Thoracic aorta endothelial cell (primary cell): ENCODE results near the gene TMUB2. TPM values are rescaled to one million over a fixed set of nuclear protein-coding genes. Genes with fewer than 3 reads are reported as not detected.

ENCODE experiments used
- small RNA-seq: library from RNA; depleted of rRNA; stranded (forward); fragments of <200 nt; gene quantifications from one replicate; pipeline ENCODE3, GENCODE V24; 2012
- total RNA-seq: library from RNA; depleted of rRNA; stranded (reverse); fragments of >200 nt; gene quantifications from 2 replicates; pipeline ENCODE4 v1.2.3, GENCODE V29; 2012

The TMUB2 gene
- 17.7 and 20.2 TPM in 2 replicates for total RNA-seq

GRCh38 chr17:44186307-44187130 is at the start of gene TMUB2:
Gene TMUB2 (plus strand): TSS chr17:44186972. CDS start chr17:44187709, 737 bp downstream.

GRCh38 chr17:44170499-44171201 is 16.1 kb upstream of the TMUB2 start, which contains the start of gene ASB16:
Gene ASB16 (plus strand): TSS chr17:44170704. CDS start chr17:44170790, 86 bp downstream.

GRCh38 chr17:44199553-44200477 is 13.0 kb downstream of the TMUB2 start, which contains the start of gene ATXN7L3:
Gene ATXN7L3 (minus strand): TSS chr17:44199884. CDS start chr17:44198070, 1,814 bp downstream.

GRCh38 chr17:44219616-44220212 is 32.9 kb downstream of the TMUB2 start, which contains the start of gene UBTF:
Gene UBTF (minus strand): TSS chr17:44219675. CDS start chr17:44218229, 1,446 bp downstream.

Small RNAs within 50 kb of the gene (small RNA-seq; reads per million reads assigned to genes)
- gene MIR6782: not detected

Other genes with a start within 250 kb of the TMUB2 start
- gene PPY, start 244.5 kb upstream of the TMUB2 start, total RNA-seq: not detected in 2 replicates
- not detected in 2 replicates for gene PYY, start 233.0 kb upstream of the TMUB2 start, total RNA-seq
- 1.7 and 4.3 TPM in 2 replicates for gene NAGS, start 182.3 kb upstream of the TMUB2 start, total RNA-seq
- 36.6 and 38.9 TPM in 2 replicates for gene TMEM101, start 172.0 kb upstream of the TMUB2 start, total RNA-seq
- gene LSM12, start 120.3 kb upstream of the TMUB2 start, total RNA-seq: 68.9 and 82.3 TPM in 2 replicates
- 23.4 and 34.3 TPM in 2 replicates for gene G6PC3, start 116.2 kb upstream of the TMUB2 start, total RNA-seq
- 16.2 and 25.6 TPM in 2 replicates for gene HDAC5, start 63.3 kb upstream of the TMUB2 start, total RNA-seq
- gene HROB, start 45.0 kb upstream of the TMUB2 start, total RNA-seq: 3.9 and 6.9 TPM in 2 replicates
- gene ASB16, start 16.3 kb upstream of the TMUB2 start, total RNA-seq: not detected in 2 replicates
- gene ATXN7L3, start 12.9 kb downstream of the TMUB2 start, total RNA-seq: 48.7 and 51.0 TPM in 2 replicates
- gene UBTF, start 32.7 kb downstream of the TMUB2 start, total RNA-seq: 60.1 and 74.1 TPM in 2 replicates
- not detected in 2 replicates for gene SLC4A1, start 81.2 kb downstream of the TMUB2 start, total RNA-seq
- not detected in 2 replicates for gene RUNDC3A, start 121.6 kb downstream of the TMUB2 start, total RNA-seq
- 70.9 and 84.0 TPM in 2 replicates for gene SLC25A39, start 137.9 kb downstream of the TMUB2 start, total RNA-seq
- 153 and 193 TPM in 2 replicates for gene GRN, start 158.3 kb downstream of the TMUB2 start, total RNA-seq
- 3.8 and 5.2 TPM in 2 replicates for gene FAM171A2, start 176.9 kb downstream of the TMUB2 start, total RNA-seq
- 0.22 TPM in 1 of 2 replicates, not detected in the other for gene ITGA2B, start 202.7 kb downstream of the TMUB2 start, total RNA-seq